ENCODE data around the gene WDR70. TPM values are rescaled to one million over a fixed set of nuclear protein-coding genes. Genes with fewer than 3 reads are reported as not detected.

WDR70 gene
- total and polyA plus RNA-seq, 5 donors, result 9.4 to 21.1 (median 16.7) TPM

DNA sequence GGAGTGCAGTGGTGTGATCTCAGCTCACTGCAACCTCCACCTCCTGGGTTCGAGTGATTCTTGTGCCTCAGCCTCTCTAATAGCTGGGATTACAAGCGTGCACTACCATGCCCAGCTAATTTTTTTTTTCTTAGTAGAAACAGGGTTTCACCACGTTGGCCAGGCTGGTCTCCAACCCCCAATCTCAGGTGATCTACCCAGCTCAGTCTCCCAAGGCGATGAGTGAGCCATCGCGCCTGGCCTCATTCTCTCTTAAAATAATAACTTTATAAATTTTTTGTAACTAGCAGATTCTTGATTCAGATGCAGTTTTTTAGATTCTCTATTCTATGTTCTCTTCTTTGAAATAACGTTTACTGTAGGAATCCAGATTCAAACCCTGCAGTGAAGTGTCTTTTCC, 333.6 kb downstream of the WDR70 start:
- no peak for DNase-seq
- intact Hi-C loops (cut with DNase I), result no loop called here
- Histone ChIP-seq H3K4me1 (ENCODE audit: control insufficient read depth, insufficient read depth, low read length) (peaks cover 3% of the 10 kb centered on the region), H3K9me3 (ENCODE audit: control insufficient read depth, low read length) (peaks cover 3% of the 10 kb centered on the region), H3K4me3 (ENCODE audit: low read length) (no peak overlapping the region), H3K27ac (ENCODE audit: low read length) (no peak overlapping the region), H3K27me3 (ENCODE audit: control insufficient read depth, insufficient read depth) (no peaks in the 10 kb centered on the region)
- no peak for ATAC-seq
- 82% methylated on average over 7 of the region's 7 CpGs for WGBS

- ATAC-seq, result no peak
- intact Hi-C loops (cut with DNase I), result no loop called here
Observed at GRCh38 chr5:37714756-37715155, 335.6 kb downstream of the WDR70 start.

DNA sequence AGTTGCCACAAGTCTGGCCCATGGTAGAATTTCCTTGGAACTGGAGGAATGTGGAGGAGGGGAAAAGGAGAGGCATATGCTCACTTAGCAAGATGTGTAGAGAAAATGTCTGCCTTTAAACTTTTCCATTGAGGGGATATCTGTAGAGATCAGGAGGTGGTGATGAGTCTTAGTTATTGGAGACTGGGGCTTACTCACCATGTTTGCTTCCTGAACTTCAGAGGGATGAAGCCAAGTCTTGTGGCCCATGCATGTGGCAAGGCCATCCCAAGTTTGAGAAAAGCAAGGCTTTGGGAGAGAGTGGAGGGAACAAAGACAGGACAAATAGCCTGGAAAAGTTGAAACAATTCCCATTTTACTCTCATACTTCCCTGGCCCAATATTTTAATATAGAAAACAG, 336.2 kb downstream of the WDR70 start:
- no peak overlapping the region for H3K27ac ChIP-seq (ENCODE audit: low read length)
- intact Hi-C loops (cut with DNase I), result no loop called here
- ATAC-seq (no peak), DNase-seq (no peak)
- H3K4me3 ChIP-seq (ENCODE audit: low read length), result no peak overlapping the region
- H3K4me1 ChIP-seq (ENCODE audit: control insufficient read depth, insufficient read depth, low read length), result peaks cover 3% of the 10 kb centered on the region
- peaks cover 3% of the 10 kb centered on the region for H3K9me3 ChIP-seq (ENCODE audit: control insufficient read depth, low read length)
- H3K27me3 ChIP-seq (ENCODE audit: control insufficient read depth, insufficient read depth), result no peaks in the 10 kb centered on the region

More at GRCh38 chr5:37714756-37715155, 335.6 kb downstream of the WDR70 start:
- H3K9me3 ChIP-seq (ENCODE audit: control insufficient read depth, low read length), result peaks cover 3% of the 10 kb centered on the region
- H3K27ac ChIP-seq (ENCODE audit: low read length), result no peak overlapping the region
- DNase-seq, result no peak
- no peak overlapping the region for H3K4me3 ChIP-seq (ENCODE audit: low read length)
- H3K4me1 ChIP-seq (ENCODE audit: control insufficient read depth, insufficient read depth, low read length), result peaks cover 3% of the 10 kb centered on the region
- no peaks in the 10 kb centered on the region for H3K27me3 ChIP-seq (ENCODE audit: control insufficient read depth, insufficient read depth)

GRCh38 chr5:37715992-37716391, 336.9 kb downstream of the WDR70 start:
- Histone ChIP-seq H3K9me3 (ENCODE audit: control insufficient read depth, low read length) (peaks cover 3% of the 10 kb centered on the region), H3K27me3 (ENCODE audit: control insufficient read depth, insufficient read depth) (no peaks in the 10 kb centered on the region), H3K27ac (ENCODE audit: low read length) (no peak overlapping the region), H3K4me3 (ENCODE audit: low read length) (no peak overlapping the region), H3K4me1 (ENCODE audit: control insufficient read depth, insufficient read depth, low read length) (peaks cover 3% of the 10 kb centered on the region)
- DNase-seq (no peak), ATAC-seq (no peak)
- intact Hi-C loops (cut with DNase I), result no loop called here
- WGBS, result 96% methylated on average over 5 of the region's 5 CpGs

DNA sequence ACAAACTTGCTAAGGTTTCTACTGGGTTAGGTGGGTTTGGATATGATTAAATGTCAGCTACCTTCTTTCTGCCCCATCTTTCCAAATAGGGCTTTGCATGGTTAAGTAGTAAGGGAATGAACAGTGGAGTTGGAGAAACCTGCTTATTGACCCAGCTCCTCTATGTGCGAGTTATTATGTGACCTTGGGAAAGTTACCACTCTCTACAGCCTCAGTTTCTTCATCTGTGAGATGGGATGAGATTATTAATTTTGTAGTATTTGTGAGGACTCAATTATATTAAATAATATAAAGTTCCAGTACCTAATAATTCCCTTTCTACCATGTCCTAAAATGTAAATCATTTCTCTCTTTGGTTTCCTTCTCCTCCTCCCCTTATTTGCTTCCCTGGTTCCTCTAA, 337.3 kb downstream of the WDR70 start:
- Histone ChIP-seq H3K4me3 (ENCODE audit: low read length) (no peak overlapping the region), H3K9me3 (ENCODE audit: control insufficient read depth, low read length) (peaks cover 3% of the 10 kb centered on the region), H3K4me1 (ENCODE audit: control insufficient read depth, insufficient read depth, low read length) (peaks cover 3% of the 10 kb centered on the region), H3K27me3 (ENCODE audit: control insufficient read depth, insufficient read depth) (no peaks in the 10 kb centered on the region), H3K27ac (ENCODE audit: low read length) (no peak overlapping the region)
- WGBS, result 100% methylated on average over 1 of the region's 1 CpG
- DNase-seq (no peak), ATAC-seq (no peak)
- intact Hi-C loops (cut with DNase I), result no loop called here

- 47% methylated on average over 2 of the region's 2 CpGs for WGBS
- H3K9me3 ChIP-seq (ENCODE audit: control insufficient read depth, low read length), result peaks cover 3% of the 10 kb centered on the region
- no peak overlapping the region for H3K27ac ChIP-seq (ENCODE audit: low read length)
- no peak overlapping the region for H3K4me3 ChIP-seq (ENCODE audit: low read length)
- no peaks in the 10 kb centered on the region for H3K27me3 ChIP-seq (ENCODE audit: control insufficient read depth, insufficient read depth)
- intact Hi-C loops (cut with DNase I), result no loop called here
- no peak for DNase-seq
- H3K4me1 ChIP-seq (ENCODE audit: control insufficient read depth, insufficient read depth, low read length), result peaks cover 3% of the 10 kb centered on the region
- ATAC-seq, result no peak
Observed at GRCh38 chr5:37717276-37717612, 338.1 kb downstream of the WDR70 start.

GRCh38 chr5:37717613-37718431, 338.7 kb downstream of the WDR70 start:
- intact Hi-C loops (cut with DNase I), result no loop called here
- Histone ChIP-seq H3K4me1 (ENCODE audit: control insufficient read depth, insufficient read depth, low read length) (peaks cover 3% of the 10 kb centered on the region), H3K27me3 (ENCODE audit: control insufficient read depth, insufficient read depth) (no peaks in the 10 kb centered on the region), H3K27ac (ENCODE audit: low read length) (no peak overlapping the region), H3K4me3 (ENCODE audit: low read length) (no peak overlapping the region), H3K9me3 (ENCODE audit: control insufficient read depth, low read length) (peaks cover 3% of the 10 kb centered on the region)
- WGBS, result 34% methylated on average over 8 of the region's 8 CpGs
- DNase-seq (peak in 2 of 3 donors; percentile 25 to 53), ATAC-seq (peak; percentile 42 to 55)

DNA sequence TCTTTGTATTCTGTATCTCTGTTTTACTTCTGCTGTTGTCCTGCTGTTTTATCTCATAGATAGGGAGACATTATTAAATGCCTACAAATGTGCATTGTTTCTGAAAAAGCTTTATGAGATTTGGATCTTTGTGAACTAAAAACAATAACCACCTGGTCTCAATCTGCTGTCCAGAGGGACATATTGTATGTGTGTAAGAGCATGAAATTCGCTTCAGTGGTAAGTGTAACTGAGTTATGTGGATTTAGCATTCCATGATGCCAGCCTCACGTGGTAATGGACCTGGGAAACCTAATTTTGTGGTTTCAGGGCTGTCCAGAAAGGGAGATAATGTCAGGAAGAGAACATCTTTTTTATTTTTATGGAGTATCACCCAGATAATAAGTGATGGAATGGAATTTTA, 341.4 kb downstream of the WDR70 start:
- H3K27ac ChIP-seq (ENCODE audit: low read length), result no peak overlapping the region
- H3K9me3 ChIP-seq (ENCODE audit: control insufficient read depth, low read length), result peaks cover 3% of the 10 kb centered on the region
- 98% methylated on average over 2 of the region's 2 CpGs for WGBS
- ATAC-seq (no peak), DNase-seq (no peak)
- no peak overlapping the region for H3K4me3 ChIP-seq (ENCODE audit: low read length)
- H3K4me1 ChIP-seq (ENCODE audit: control insufficient read depth, insufficient read depth, low read length), result peaks cover 5% of the 10 kb centered on the region
- H3K27me3 ChIP-seq (ENCODE audit: control insufficient read depth, insufficient read depth), result no peaks in the 10 kb centered on the region
- intact Hi-C loops (cut with DNase I), result no loop called here

DNA sequence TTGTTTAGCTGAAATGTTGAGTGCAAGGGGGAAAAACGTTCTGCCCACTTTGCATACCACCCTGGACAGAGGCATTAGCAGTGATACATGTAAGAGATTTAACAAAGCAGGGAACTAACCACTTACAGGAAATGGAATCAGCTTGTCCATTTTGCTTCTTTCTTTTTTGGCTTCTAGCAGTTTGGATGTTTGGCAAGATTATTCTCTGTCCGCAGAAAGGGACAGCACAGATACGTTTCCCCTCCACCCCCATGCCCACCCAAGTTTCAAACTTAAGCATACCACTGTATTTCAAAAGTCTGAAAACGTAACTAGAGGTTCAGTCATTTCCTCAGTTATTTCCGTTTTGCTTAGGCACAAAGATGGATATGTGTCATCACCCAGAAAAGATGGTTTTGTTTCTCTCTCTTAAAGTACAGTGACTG, 342.3 kb downstream of the WDR70 start:
- DNase-seq, result no peak
- peaks cover 5% of the 10 kb centered on the region for H3K4me1 ChIP-seq (ENCODE audit: control insufficient read depth, insufficient read depth, low read length)
- no peak overlapping the region for H3K4me3 ChIP-seq (ENCODE audit: low read length)
- no peak for ATAC-seq
- 74% methylated on average over 5 of the region's 5 CpGs for WGBS
- intact Hi-C loops (cut with DNase I), result no loop called here
- peaks cover 3% of the 10 kb centered on the region for H3K9me3 ChIP-seq (ENCODE audit: control insufficient read depth, low read length)
- no peak overlapping the region for H3K27ac ChIP-seq (ENCODE audit: low read length)
- H3K27me3 ChIP-seq (ENCODE audit: control insufficient read depth, insufficient read depth), result no peaks in the 10 kb centered on the region

DNA sequence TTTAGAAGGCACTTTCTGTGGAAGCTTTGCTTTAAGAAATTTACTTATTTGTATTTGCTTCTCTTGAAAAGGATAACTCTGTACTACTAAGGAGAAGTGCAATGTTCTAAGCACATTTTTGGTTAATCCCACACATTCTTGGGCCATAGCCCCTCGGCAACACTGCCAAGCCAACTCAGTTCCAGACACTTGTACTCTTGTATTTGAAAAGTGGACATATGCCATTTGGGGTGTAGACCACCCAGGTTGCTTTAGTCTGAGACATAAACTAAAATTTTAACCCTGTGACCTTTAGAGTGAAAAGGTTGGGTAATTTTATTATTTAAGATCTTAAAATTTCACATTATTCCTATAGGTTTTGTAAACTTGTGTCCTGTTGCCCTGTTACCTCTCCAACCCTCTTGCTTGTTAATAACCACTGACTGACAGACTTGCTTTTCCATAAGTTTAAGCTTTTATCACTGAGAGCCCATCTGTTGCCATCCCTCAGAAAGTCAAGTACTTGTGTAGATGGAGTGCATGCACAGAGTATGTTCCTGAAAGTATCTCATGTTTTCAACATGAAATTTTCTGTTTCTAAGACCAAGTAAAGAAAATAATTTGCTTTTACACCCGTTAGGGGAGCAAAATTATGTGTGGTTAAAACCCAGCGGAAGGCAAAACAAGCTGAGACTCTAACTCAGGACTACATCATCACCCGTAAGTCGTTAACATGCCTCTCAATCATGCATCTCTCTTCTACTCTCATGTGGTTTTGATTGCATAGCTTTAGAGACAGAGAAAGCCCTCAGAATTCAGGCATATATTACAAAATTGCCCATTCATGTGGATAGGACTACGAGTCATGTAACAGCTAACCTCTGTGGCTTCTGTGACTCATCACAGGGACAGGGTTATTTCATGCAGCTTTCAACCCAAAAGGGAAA, 343.4 kb downstream of the WDR70 start:
- intact Hi-C loops (cut with DNase I), result no loop called here
- Histone ChIP-seq H3K27ac (ENCODE audit: low read length) (no peak overlapping the region), H3K4me1 (ENCODE audit: control insufficient read depth, insufficient read depth, low read length) (peaks cover 2% of the 10 kb centered on the region), H3K9me3 (ENCODE audit: control insufficient read depth, low read length) (peaks cover under 1% of the 10 kb centered on the region), H3K4me3 (ENCODE audit: low read length) (no peak overlapping the region), H3K27me3 (ENCODE audit: control insufficient read depth, insufficient read depth) (no peaks in the 10 kb centered on the region)
- DNase-seq (no peak), ATAC-seq (no peak)
- WGBS, result 90% methylated on average over 6 of the region's 6 CpGs

All from right cardiac atrium (tissue), 5 donors.